Measurements from ENCODE around the gene CAND2. TPM values are rescaled to one million over a fixed set of nuclear protein-coding genes. Genes with fewer than 3 reads are reported as not detected.
A peak's percentile ranks its signal among the peaks of the same experiment; 100 is the strongest.

Gene CAND2
- total RNA-seq, 1 donor from 2014 or later = 15.5 TPM

DNA sequence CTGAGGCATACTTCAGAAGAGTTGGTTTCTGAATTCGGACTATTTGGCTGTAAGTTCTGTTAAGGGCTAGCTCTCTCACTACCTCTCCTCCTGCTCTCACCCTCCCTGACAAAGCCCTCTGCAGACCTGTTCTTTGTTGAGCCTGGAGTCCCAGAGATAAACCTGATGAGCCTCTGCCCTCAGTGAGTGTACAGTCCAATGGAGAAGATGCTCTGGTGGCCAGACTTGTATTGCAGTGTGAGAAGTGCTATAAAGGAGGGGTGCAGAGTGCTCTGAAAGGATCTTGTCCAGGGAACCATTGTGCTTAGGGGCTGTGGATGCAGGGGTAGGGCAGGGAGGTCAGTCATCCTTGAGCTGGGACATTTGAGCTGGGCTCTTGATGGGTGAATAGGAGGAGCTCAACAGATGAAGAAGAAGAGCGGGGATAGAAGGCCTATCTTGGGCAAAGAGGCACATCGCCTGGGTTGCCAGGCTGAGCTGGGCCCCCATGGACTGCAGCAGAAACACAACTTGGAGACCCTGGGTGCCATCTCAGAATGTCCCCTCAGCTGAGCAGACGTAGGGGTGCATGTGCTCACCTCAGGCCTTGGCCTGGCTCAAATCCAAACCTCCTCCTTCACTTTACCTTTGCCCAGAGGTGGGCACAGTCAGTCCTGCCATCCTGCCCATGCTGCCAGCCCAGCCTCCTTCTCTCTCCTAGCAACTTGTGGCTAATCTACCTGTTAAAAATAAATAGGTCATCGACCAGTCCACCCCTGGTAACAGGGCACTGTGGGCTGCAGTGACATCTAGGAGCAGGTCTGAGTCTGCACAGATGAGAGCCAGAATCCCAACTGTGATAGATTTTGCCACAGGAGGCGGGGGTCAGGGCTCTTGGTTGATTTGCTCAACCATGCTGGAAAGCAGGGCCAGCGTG is 3.3 kb downstream of the CAND2 start:
- Mint-ChIP-seq H3K4me1 (peaks cover 23% of the 10 kb centered on the region), H3K9me3 (no peaks in the 10 kb centered on the region), H3K4me3 (peak overlapping the region; percentile 21), H3K27me3 (ENCODE audit: low read depth) (no peaks in the 10 kb centered on the region), H3K27ac (ENCODE audit: unreplicated experiment) (no peak overlapping the region), H3K36me3 (ENCODE audit: low read depth) (peaks cover 5% of the 10 kb centered on the region)
- no peak for DNase-seq (ENCODE audit: low read depth, low spot score)
- TF ChIP-seq, protein P1, sequence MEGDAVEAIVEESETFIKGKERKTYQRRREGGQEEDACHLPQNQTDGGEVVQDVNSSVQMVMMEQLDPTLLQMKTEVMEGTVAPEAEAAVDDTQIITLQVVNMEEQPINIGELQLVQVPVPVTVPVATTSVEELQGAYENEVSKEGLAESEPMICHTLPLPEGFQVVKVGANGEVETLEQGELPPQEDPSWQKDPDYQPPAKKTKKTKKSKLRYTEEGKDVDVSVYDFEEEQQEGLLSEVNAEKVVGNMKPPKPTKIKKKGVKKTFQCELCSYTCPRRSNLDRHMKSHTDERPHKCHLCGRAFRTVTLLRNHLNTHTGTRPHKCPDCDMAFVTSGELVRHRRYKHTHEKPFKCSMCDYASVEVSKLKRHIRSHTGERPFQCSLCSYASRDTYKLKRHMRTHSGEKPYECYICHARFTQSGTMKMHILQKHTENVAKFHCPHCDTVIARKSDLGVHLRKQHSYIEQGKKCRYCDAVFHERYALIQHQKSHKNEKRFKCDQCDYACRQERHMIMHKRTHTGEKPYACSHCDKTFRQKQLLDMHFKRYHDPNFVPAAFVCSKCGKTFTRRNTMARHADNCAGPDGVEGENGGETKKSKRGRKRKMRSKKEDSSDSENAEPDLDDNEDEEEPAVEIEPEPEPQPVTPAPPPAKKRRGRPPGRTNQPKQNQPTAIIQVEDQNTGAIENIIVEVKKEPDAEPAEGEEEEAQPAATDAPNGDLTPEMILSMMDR (conservative IDR thresholded peaks at IDR 0.05) = no peak

DNA sequence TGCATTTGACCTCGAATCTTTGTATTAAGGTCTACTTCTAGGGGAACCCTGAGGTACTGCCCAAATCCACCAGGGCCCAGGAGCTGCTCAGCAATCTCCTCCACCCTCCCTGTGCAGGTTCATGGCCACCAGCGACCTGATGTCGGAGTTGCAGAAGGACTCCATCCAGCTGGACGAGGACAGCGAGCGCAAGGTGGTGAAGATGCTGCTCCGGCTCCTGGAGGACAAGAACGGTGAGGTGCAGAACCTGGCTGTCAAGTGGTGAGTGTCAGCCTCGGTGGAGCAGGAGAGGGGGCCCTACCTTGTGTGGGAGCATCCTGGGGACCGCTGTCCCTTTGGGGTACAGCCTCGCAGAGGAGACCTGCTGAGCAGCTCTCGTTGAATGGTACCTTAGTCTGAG is 6.9 kb downstream of the CAND2 start:
- H3K27ac Mint-ChIP-seq (ENCODE audit: unreplicated experiment) = no peak overlapping the region

DNA sequence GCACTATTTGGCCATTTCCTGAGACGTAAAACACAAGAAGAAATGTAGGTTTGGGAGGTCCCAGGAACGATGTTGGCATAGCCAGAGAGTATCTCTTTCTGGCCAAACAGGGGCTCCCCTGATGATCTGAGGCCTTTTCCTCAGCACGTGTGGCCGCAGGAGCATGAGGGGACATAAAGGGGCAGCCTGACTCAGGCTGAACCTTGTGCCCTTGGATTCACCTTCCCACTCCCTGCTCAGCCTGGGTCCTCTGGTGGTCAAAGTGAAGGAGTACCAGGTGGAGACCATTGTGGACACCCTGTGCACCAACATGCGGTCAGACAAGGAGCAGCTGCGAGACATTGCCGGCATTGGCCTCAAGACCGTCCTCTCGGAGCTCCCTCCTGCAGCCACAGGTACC is 10.6 kb downstream of the CAND2 start:
- Mint-ChIP-seq H3K36me3 (ENCODE audit: low read depth) (peaks cover 5% of the 10 kb centered on the region), H3K27ac (ENCODE audit: unreplicated experiment) (no peak overlapping the region), H3K4me3 (no peak overlapping the region), H3K4me1 (peaks cover 13% of the 10 kb centered on the region), H3K9me3 (no peaks in the 10 kb centered on the region), H3K27me3 (ENCODE audit: low read depth) (no peaks in the 10 kb centered on the region)
- TF ChIP-seq, protein P1 (conservative IDR thresholded peaks at IDR 0.05) = no peak
- no peak for DNase-seq (ENCODE audit: low read depth, low spot score)

More for the DNA sequence above, 6.9 kb downstream of the CAND2 start:
- Mint-ChIP-seq H3K27me3 (ENCODE audit: low read depth) (no peaks in the 10 kb centered on the region), H3K4me1 (no peaks in the 10 kb centered on the region), H3K4me3 (no peak overlapping the region), H3K36me3 (ENCODE audit: low read depth) (peaks cover 5% of the 10 kb centered on the region), H3K9me3 (no peaks in the 10 kb centered on the region)
- TF ChIP-seq, protein P1 (conservative IDR thresholded peaks at IDR 0.05) = no peak
- DNase-seq (ENCODE audit: low read depth, low spot score) = no peak

DNA sequence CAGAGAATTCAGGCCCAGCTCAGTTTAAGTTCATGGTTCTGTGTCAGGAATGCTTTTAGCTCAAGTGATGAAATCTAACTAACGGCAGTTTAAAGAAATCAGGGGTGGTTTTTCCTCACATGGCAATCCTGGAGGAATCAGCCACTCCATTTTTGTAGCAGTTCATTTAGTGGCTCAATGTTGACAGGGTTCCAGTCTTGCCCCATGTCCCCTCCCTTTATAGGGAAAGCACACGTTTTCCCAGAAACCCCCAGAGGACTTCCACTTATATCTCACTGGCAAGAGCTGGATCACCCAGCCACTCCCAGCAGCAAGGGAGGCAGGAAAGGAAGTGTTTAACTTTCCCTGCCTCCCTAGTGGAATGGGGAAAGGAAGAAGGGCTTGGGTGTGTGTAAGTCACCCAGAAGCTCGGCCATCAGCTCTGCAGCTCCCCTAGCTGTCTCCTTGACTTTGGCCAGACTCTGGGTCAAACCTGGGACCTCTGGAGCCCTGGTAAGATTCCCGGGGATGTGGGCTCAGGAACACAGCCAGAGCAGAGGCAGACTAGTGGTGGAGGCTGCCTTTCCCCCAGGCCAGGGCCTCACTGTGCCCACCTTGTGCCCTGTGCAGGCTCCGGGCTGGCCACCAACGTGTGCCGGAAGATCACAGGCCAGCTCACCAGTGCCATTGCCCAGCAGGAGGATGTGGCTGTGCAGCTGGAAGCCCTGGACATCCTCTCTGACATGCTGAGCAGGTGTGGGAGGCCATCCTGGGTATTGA is 11.3 kb downstream of the CAND2 start:
- H3K27me3 Mint-ChIP-seq (ENCODE audit: low read depth) = no peaks in the 10 kb centered on the region
- TF ChIP-seq, protein P1 (conservative IDR thresholded peaks at IDR 0.05) = no peak
- DNase-seq (ENCODE audit: low read depth, low spot score) = no peak
- peak overlapping the region; percentile 56 for H3K4me3 Mint-ChIP-seq
- H3K4me1 Mint-ChIP-seq = peaks cover 13% of the 10 kb centered on the region
- H3K9me3 Mint-ChIP-seq = no peaks in the 10 kb centered on the region
- H3K36me3 Mint-ChIP-seq (ENCODE audit: low read depth) = peaks cover 5% of the 10 kb centered on the region
- H3K27ac Mint-ChIP-seq (ENCODE audit: unreplicated experiment) = no peak overlapping the region

DNA sequence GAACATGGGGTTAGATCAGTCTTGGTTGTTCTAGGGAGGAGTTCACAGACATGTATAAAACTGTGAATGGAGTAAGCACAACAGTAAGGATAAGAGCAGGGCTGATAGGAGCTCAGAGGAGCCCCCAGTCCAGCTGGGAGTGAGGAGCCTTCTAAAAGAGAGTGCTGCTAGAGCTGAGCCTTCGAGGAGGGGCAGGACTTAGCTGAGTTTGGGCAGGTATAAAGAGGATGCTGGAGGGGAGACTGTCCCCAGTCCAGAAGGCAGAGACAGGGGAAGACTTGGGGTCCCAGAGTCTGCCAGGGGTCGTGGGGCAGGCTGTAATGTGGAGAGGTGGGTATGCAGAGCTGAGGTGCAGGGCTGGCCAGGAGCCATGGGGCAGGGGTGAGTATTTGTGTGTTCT is 12.1 kb downstream of the CAND2 start:
- TF ChIP-seq, protein P1 (conservative IDR thresholded peaks at IDR 0.05) = no peak
- no peaks in the 10 kb centered on the region for H3K27me3 Mint-ChIP-seq (ENCODE audit: low read depth)
- no peaks in the 10 kb centered on the region for H3K9me3 Mint-ChIP-seq
- H3K36me3 Mint-ChIP-seq (ENCODE audit: low read depth) = peaks cover 5% of the 10 kb centered on the region
- H3K4me3 Mint-ChIP-seq = peak overlapping the region; percentile 56
- H3K4me1 Mint-ChIP-seq = peaks cover 13% of the 10 kb centered on the region
- DNase-seq (ENCODE audit: low read depth, low spot score) = no peak
- no peak overlapping the region for H3K27ac Mint-ChIP-seq (ENCODE audit: unreplicated experiment)

Data from neural crest cell (in vitro differentiated cells).